Activated gamma-delta T cell treated with anti-CD3 and anti-CD28 coated beads, Interleukin-2, amount 50 U/mL, for 16 hours (primary cell): ENCODE results near the gene LAMTOR5.
"Not testable (repeated sequence)": the region's sequence is repeated elsewhere in the genome, so short reads cannot be mapped to it uniquely, and the experiment has no call there.

ENCODE experiments used
- DNase-seq: peaks from one replicate; pipeline ENCODE4 v3.0.0-alpha.2; 2020; ENCODE audit warnings: low read depth

LAMTOR5 gene

GRCh38 chr1:110426854-110427253, 19.4 kb upstream of the LAMTOR5 start:
- DNase-seq: no peak

- DNase-seq: no peak
These were observed 18.2 kb upstream of the LAMTOR5 start for GRCh38 chr1:110425612-110426152.

DNA sequence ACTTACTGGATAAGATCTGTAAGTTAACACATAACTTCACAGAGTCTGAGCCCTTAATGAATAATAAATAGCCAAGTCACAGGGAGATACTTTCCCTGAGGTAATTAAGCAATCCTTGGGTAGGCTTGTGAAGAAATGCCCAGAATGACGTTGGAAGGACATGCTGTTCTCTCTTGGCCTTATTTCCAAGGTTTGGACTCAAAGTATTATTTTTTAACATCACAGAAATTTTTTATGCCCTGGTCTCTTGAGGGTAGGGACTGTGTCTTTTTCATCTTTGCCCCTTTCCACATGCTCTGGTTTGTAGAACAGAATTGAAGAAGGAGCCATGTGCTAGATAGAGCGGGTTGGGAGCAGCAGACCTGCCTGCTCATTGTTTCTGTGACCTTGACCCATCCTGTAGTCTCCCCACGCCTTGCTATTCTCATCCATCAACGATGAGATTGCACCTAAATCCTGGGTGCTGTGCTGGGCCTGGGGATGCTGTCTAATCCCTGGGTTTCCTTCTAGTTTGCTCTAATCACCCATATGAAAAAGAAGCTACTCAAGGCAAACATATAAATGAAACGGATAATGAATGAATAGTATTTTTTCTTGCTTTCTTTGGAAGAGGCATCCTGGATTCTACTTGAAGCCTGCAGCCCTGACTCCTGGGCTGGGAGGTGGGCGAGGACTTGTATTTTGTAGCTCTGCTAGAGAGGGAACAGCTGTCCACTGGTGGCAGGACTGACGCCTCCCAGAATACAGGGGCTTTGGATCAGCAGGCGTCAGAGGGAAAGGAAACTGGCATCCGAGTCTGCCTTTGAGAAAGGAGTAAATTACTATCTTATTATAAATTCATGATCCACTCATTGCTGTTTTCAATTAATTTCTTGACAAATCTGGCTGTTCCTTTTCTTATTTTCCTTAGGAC, 17.5 kb upstream of the LAMTOR5 start:
- no peak for DNase-seq

DNA sequence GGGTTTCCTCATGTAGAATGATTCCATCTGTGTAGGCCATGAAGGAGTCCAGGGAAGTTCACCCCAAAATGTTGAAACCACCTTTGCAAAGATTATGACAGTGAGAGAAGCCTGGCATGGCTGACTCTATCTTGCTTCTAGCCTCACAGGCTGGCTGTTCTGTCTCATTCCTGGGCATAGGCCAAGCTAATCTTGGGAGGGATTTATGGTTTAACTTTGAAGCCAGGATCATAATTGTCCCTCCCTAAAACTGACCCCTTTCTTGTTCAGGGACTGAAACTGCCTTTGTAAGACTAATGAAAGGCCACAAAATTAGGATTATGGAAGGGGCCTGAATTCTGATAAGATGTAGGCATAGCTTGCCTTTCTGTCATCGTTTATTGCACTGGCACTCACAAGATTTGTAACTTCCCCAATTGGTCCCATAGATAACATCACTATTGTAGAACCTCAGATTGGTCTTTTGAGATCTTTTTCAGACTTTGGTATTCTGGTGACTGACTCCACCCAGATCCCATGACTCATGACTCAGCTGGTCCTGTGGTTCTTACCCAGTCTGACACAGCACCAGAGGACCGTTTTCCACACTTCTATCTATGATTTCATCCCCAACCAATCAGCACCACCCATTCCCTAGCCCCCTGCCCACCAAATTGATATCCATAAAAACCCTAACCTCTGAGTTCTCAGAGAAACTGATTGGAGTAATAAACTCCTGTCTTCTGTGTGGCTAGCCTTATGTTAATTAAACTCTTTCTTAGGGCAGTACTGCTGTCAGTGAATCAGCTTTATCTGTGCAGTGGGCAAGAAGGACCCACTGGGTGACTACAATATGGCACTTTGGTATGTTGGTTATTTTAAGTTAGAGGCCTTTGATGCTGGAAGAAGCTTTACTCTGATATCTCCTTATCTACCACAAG, 13.6 kb upstream of the LAMTOR5 start:
- no peak for DNase-seq

DNA sequence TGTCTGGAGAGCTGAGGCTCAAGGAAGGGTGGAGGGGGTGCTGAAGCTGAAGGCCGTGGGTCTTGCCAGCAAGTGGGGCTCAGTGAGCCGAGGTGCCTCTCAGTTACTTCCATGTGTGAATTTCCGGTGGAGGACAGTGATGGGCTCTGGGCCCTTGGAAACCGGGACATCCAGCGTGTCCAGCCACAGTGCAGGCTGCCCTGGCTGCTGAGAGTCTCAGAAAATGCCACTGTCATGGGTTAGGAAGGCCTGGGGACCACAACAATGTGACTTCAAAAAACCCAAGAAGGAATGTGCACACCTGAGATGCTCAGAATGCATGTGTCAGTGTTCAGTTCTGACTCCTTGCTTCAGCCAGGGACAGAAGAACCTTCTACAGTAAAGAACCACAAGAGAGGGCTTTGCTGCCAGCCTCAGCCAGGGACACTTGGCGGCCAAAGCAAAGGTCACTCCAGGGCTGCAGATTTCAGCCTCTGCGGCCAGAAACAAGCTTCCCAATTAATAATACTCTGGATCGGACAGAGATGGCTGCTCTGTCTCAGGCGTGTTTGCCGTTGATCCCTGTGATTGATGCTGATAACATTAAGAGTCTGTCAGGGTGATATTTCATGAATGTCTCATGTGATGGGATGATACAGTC, 12.6 kb upstream of the LAMTOR5 start:
- DNase-seq: no peak

DNA sequence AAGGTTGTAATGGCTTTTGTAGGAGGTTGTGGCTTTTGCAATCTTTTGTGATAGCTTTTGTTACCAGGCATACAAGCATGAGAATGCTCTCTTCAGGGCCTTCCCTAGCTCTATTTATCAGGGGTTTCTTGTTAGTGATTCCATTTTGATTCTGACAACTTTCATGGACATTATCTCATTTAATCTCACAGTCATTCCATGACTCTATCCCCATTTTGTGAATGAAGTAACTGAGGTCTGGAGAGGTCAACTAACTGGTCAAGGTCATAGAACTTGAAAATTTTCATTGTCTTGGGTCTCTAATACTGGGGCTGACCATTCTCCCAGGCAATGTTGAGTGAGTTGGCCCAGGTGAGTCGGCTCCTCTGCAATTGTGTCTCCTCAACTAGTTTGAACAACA, 11.2 kb upstream of the LAMTOR5 start:
- no peak for DNase-seq

GRCh38 chr1:110413045-110413444, 5.6 kb upstream of the LAMTOR5 start:
- not testable (repeated sequence) for DNase-seq

- peak; percentile 34 for DNase-seq
These were observed 5.1 kb upstream of the LAMTOR5 start for GRCh38 chr1:110412576-110412975.

- DNase-seq: no peak
These were observed 3.8 kb upstream of the LAMTOR5 start for GRCh38 chr1:110411173-110411735.

- no peak for DNase-seq
These were observed 1.8 kb upstream of the LAMTOR5 start for GRCh38 chr1:110409316-110409715.

GRCh38 chr1:110408488-110408887, 994 bp upstream of the LAMTOR5 start:
- DNase-seq: no peak

DNA sequence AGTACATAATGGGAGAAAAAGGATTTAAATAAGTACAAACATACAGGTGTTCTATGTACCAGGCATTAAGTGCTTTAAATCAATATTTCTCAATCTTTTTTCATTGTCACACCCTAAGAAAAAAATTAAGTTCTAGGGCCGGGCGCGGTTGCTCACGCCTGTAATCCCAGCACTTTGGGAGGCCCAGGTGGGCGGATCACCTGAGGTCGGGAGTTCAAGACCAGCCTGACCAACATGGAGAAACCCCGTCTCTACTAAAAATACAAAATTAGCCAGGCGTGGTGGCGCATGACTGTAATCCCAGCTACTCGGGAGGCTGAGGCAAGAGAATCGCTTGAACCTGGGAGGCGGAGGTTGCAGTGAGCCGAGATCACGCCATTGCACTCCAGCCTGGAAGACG, 1.1 kb downstream of the LAMTOR5 start:
- DNase-seq: not testable (repeated sequence)

- no peak for DNase-seq
These were observed 3.1 kb downstream of the LAMTOR5 start for GRCh38 chr1:110404401-110404800.

DNA sequence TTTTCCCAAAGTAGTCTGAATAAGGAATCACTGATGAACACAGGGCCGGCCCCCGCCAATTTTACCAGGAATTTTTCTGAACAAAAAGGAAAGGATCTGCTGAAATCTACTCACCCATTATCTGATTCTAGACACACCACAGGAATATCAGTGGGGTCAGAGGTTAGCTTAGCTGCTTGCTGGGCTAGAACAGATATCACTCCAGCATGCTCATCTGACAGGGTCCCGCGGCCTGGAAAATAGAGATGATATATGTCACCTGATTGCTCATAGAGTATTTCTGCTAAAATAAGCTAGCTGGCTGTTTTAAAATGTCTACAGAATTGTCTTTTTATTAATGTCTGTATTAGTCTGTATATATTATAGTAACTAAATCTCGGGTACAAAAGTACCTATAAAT, 3.7 kb downstream of the LAMTOR5 start:
- no peak for DNase-seq

DNA sequence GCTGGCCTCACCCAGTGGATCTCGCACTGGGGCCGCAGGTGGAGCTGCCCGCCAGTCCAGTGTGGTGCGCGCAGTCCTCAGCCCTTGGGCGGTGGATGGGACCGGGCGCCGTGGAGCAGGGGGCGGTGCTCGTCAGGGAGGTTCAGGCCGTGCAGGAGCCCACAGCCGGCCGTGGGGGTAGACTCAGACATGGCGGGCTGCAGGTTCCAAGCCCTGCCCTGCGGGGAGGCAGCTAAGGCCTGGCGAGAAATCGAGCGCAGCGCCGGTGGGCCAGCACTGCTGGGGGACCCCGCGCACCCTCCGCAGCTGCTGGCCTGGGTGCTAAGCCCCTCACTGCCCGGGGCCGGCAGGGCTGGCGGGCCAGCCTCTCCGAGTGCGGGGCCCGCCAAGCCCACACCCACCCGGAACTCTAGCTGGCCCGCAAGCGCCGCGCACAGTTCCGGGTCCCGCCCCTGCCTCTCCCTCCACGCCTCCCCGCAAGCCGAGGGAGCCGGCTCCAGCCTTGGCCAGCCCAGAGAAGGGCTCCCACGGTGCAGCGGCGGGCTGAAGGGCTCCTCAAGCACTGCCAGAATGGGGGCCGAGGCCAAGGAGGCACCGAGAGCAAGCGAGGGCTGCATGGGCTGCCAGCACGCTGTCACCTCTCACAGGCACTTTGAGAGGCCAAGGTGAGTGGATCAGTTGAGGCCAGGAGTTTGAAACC, 11.1 kb downstream of the LAMTOR5 start:
- DNase-seq: not testable (repeated sequence)

GRCh38 chr1:110394493-110394820, 13.0 kb downstream of the LAMTOR5 start:
- DNase-seq: no peak

- DNase-seq: no peak
These were observed 13.6 kb downstream of the LAMTOR5 start for GRCh38 chr1:110393691-110394492.

DNA sequence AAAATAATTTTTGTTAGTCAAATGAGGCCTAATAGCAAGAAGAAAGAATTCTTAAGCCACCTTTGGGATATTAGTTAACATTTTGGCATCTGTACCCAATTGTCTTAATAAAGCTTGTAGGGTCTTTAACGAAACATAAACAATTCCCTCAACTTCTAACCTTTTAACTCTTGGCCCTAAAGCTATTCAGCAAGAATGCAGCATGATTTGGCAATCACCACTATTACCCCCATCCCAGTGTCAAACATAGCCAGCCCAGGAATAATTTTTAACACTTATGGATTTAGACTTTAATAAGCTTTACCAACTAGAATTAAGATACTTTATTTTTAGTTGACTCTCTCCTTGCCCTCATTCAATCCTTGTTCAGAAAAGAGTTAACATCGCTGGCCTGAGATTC, 14.2 kb downstream of the LAMTOR5 start:
- no peak for DNase-seq

DNA sequence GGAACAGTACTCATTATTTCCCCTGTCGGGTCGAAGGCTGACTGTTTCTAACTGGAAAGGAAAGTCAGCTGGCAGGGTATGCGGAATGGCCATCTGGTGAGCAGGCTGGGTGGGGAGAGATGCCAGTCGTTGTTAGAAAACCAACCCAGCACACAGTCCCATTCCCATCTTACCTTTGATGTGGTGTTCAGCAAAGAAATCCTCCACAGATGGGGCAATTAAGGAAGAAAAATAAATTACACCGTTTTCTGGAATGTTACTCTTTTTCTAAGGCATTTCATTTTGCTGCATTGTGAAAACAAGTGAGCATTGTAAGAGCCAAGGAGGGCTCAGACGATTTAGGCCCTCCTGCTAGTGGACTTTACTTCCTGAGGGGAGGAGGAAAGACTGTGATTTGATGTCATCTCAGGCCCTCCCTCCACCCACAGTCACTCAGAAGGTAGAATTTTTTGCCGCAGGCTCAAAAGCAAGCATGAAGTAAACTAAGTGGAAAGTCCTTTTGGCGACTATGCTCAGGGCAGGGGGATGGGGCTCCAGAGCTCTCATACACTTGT, 16.7 kb downstream of the LAMTOR5 start, which contains the start of gene SLC16A4:
Gene SLC16A4, minus strand, starts transcription at position 335 of the 554 bp plus-strand sequence. CDS start 1,703 bp downstream, outside the sequence.
- no peak for DNase-seq

GRCh38 chr1:110390096-110390495, 17.4 kb downstream of the LAMTOR5 start:
- no peak for DNase-seq
